KBM-7 (cell line): ENCODE measurements around the gene CEP57.
"Not testable (repeated sequence)": the region's sequence is repeated elsewhere in the genome, so short reads cannot be mapped to it uniquely, and the experiment has no call there.

Experiments
- DNase-seq: peaks from one replicate; pipeline ENCODE4 v3.0.0-alpha.2; 2015
- in situ Hi-C: fragments of 300-500 bp; cut with MboI; formaldehyde crosslinking; loops from 2 replicates; pipeline ENCODE4 v1.14.3; 2020; ENCODE audit warnings: low sequenced_read_pairs, low pct_unique_long_range_greater_than_20kb, mixed read lengths

Gene CEP57

DNA sequence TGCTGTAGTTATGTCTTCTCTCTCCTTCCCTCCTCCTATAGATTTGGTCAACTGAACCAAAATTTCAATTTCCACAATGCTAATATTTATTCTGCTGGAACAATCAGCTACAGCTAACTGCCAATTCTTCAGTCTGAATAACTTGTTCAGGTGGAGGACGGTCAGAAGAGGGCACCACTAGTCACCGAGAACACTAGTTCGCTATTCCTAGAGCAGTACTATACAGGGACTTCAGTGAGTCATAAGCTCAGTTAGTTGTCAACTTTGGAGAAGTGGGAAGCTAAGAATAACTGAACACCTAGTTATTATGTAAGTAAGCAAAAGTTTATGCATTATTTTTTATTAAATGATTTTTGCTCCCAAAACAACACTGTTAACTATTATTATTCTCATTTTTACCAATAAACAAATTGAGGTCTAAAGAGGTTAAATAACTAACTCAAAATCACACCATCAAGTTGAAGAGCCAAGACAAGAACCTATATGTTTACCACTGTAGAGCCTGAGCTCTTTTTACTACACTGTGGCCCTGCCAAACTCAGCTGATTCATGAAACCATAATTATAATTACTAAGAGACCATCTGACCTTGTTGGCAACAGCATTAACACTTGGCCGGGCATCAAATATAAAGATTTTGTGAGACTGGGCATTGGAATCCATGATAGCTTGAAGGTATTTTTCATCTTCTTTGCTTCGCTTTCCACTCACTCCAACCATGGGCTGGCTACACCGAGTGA, 59.0 kb downstream of the CEP57 start:
- DNase-seq, result peak; percentile 43
- in situ Hi-C loops, result no loop called here

DNA sequence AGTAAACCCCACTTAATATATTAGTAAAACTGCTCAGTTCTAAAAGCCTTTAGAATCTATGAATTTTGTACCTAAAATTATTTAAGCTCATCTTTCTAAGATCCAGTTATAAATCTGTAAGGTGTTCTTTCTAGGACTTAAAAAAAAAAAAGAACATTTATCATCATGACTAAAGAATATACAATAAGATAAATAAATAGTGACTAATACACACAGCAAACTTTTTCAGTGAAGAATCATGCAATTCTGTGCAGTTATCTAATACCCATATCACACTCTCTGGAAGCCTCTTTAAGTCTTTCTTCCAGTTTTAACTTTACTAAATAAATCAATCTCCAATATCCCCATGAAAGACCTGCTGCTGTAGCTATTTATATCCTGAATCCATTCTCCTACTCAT, 59.8 kb downstream of the CEP57 start:
- in situ Hi-C loops, result no loop called here

DNA sequence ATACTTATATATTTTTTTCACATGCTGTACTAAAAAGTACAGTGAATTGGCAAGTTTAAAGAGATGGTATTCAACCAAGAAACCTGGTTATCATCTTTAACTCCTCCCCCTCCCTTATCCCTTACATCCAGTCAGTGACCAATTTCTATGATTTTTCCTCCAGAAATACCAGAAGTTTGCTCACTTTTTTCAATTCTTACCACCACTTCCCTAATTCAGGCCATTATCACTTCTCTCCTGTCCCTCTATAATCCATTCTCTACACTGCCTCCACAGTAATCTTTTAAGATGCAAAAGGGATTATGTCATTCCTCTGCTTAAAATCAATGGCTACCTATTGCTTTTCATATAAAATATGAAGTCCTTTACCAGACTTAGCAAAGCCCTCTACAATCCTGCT, 62.8 kb downstream of the CEP57 start:
- peak; percentile 17 for DNase-seq
- in situ Hi-C loops, result no loop called here

More for the DNA sequence above, 59.8 kb downstream of the CEP57 start:
- no peak for DNase-seq

DNA sequence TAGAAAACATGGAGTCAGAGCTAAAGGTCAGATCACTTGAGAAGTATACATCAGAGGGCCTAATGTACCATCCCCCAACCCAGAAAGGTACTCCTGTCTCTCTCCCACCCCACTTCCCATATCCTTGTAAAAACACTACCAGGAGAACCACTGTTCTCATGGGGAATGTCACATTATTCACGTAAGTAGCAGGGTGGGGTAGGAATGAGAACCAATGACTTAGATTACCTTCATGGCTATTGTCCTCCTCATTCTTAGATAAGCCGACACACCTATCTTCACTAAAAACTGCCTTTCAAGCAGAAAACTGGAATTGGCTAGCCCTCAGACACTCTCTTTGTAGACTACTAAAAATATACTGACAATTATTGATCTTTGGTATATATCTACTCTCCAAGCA, 63.6 kb downstream of the CEP57 start:
- DNase-seq, result no peak
- in situ Hi-C loops, result no loop called here

DNA sequence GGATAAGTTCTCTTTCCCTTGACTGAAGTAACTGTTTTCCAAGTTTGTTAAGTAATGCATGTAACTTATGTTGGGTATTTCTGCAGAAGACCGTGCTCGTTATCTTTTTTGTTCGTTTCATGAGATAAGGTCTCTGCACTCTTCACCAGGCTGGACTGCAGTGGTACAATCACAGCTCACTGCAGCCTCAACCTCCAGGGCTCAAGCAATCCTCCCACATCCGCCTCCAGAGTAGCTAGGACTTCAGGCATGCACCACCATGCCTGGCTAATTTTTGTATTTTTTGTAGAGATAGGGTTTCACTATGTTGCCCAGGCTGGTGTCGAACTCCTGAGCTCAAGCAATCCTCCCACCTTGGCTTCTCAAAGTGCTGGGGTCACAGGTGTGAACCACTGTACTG, 64.1 kb downstream of the CEP57 start:
- in situ Hi-C loops, DNase-seq: not testable (repeated sequence)

GRCh38 chr11:95860024-95860423, 69.7 kb downstream of the CEP57 start:
- DNase-seq, in situ Hi-C loops: not testable (repeated sequence)

GRCh38 chr11:95863486-95864140, 73.3 kb downstream of the CEP57 start:
- in situ Hi-C loops, result no loop called here
- no peak for DNase-seq

GRCh38 chr11:95867105-95867504, 76.8 kb downstream of the CEP57 start:
- peak; percentile 20 for DNase-seq

DNA sequence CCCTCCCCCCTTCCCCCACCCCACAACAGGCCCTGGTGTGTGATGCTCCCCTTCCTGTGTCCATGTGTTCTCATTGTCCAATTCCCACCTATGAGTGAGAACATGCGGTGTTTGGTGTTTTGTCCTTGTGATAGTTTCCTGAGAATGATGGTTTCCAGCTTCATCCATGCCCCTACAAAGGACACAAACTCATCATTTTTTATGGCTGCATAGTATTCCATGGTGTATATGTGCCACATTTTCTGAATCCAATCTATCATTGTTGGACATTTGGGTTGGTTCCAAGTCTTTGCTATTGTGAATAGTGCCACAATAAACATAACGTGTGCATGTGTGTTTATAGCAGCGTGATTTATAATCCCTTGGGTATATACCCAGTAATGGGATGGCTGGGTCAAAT, 80.6 kb downstream of the CEP57 start:
- DNase-seq, in situ Hi-C loops: not testable (repeated sequence)

More at GRCh38 chr11:95867105-95867504, 76.8 kb downstream of the CEP57 start:
- in situ Hi-C loops, result no loop called here

- DNase-seq, result no peak
- in situ Hi-C loops, result no loop called here
Observed at GRCh38 chr11:95877291-95877690, 87.0 kb downstream of the CEP57 start.
